ENCODE results near the gene SMCO1. TPM values are rescaled to one million over a fixed set of nuclear protein-coding genes. Genes with fewer than 3 reads are reported as not detected.
"Not testable (repeated sequence)": the region's sequence is repeated elsewhere in the genome, so short reads cannot be mapped to it uniquely, and the experiment has no call there.

The SMCO1 gene
- total RNA-seq, 1 donor from 2014 or later = 28.7 TPM

- intact Hi-C loops (cut with DNase I) = loop anchor here (2.0 kb wide), 1 partner anchor 69 kb away; the partner anchor contains the start of gene UBXN7
- no peak for DNase-seq (ENCODE audit: low spot score)
Observed at GRCh38 chr3:196501316-196502044, 13.7 kb downstream of the SMCO1 start.

- no peak for DNase-seq (ENCODE audit: low spot score)
- intact Hi-C loops (cut with DNase I) = no loop called here
Observed at GRCh38 chr3:196499807-196500524, 15.2 kb downstream of the SMCO1 start.

- DNase-seq (ENCODE audit: low spot score) = no peak
Observed at GRCh38 chr3:196499061-196499460, 16.1 kb downstream of the SMCO1 start.

GRCh38 chr3:196498297-196498696 is 16.8 kb downstream of the SMCO1 start:
- DNase-seq (ENCODE audit: low spot score) = no peak
- intact Hi-C loops (cut with DNase I) = no loop called here

More at GRCh38 chr3:196499061-196499460, 16.1 kb downstream of the SMCO1 start:
- intact Hi-C loops (cut with DNase I) = no loop called here

GRCh38 chr3:196496183-196496582 is 19.0 kb downstream of the SMCO1 start:
- no peak for DNase-seq (ENCODE audit: low spot score)
- intact Hi-C loops (cut with DNase I) = no loop called here

GRCh38 chr3:196493292-196493691 is 21.9 kb downstream of the SMCO1 start:
- intact Hi-C loops (cut with DNase I) = no loop called here

GRCh38 chr3:196492080-196492479 is 23.1 kb downstream of the SMCO1 start:
- DNase-seq (ENCODE audit: low spot score) = no peak
- intact Hi-C loops (cut with DNase I) = no loop called here

More at GRCh38 chr3:196493292-196493691, 21.9 kb downstream of the SMCO1 start:
- no peak for DNase-seq (ENCODE audit: low spot score)

GRCh38 chr3:196489747-196490146 is 25.4 kb downstream of the SMCO1 start:
- intact Hi-C loops (cut with DNase I) = no loop called here
- DNase-seq (ENCODE audit: low spot score) = no peak

GRCh38 chr3:196486263-196486662 is 28.9 kb downstream of the SMCO1 start:
- no peak for DNase-seq (ENCODE audit: low spot score)
- intact Hi-C loops (cut with DNase I) = no loop called here

GRCh38 chr3:196477678-196478077 is 37.5 kb downstream of the SMCO1 start:
- no peak for DNase-seq (ENCODE audit: low spot score)
- intact Hi-C loops (cut with DNase I) = no loop called here

- intact Hi-C loops (cut with DNase I) = no loop called here
- no peak for DNase-seq (ENCODE audit: low spot score)
Observed at GRCh38 chr3:196472286-196472685, 42.9 kb downstream of the SMCO1 start.

GRCh38 chr3:196471551-196471950 is 43.6 kb downstream of the SMCO1 start:
- intact Hi-C loops (cut with DNase I) = no loop called here

GRCh38 chr3:196470182-196470581 is 45.0 kb downstream of the SMCO1 start:
- intact Hi-C loops (cut with DNase I); DNase-seq (ENCODE audit: low spot score): not testable (repeated sequence)

More at GRCh38 chr3:196471551-196471950, 43.6 kb downstream of the SMCO1 start:
- DNase-seq (ENCODE audit: low spot score) = no peak

GRCh38 chr3:196463804-196464203 is 51.3 kb downstream of the SMCO1 start:
- no peak for DNase-seq (ENCODE audit: low spot score)
- intact Hi-C loops (cut with DNase I) = no loop called here

- DNase-seq (ENCODE audit: low spot score) = no peak
- intact Hi-C loops (cut with DNase I) = no loop called here
Observed at GRCh38 chr3:196463478-196463756, 51.7 kb downstream of the SMCO1 start.

GRCh38 chr3:196462680-196463477 is 52.3 kb downstream of the SMCO1 start:
- intact Hi-C loops (cut with DNase I); DNase-seq (ENCODE audit: low spot score): not testable (repeated sequence)

GRCh38 chr3:196458063-196458462 is 57.1 kb downstream of the SMCO1 start:
- no peak for DNase-seq (ENCODE audit: low spot score)
- intact Hi-C loops (cut with DNase I) = no loop called here

- intact Hi-C loops (cut with DNase I); DNase-seq (ENCODE audit: low spot score): not testable (repeated sequence)
Observed at GRCh38 chr3:196457470-196457869, 57.7 kb downstream of the SMCO1 start.

Data from cardiac septum (tissue), 1 donor.